ENCODE results near the gene LSR. TPM values are rescaled to one million over a fixed set of nuclear protein-coding genes. Genes with fewer than 3 reads are reported as not detected.

Gene LSR
- total RNA-seq, 1 experiment from 2014 or later, result 211 TPM

DNA sequence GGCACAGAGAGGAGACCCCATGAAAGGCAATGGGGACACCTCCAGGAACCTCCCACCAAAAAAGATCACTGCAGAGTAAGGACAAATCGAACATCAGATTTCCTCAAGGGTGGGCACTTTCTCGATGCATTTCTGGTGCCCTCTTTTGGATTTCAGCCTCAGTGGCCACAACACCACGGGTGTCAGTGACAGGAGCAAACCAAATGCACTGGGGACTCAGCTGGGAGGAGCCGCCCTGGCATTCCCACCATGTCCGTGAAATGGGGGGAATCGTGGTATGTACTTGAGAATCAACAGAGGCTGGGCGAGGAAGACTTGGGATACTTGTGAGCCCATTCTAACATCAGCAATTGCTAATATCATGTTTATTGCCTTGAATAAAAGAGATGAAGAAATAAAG lies 36.6 kb upstream of the LSR start:
- Histone ChIP-seq H2AFZ (ENCODE audit: low read depth, low read length, poor library complexity, severe bottlenecking) (no peak overlapping the region), H3K9me3 (ENCODE audit: control insufficient read depth in 1 of 2, insufficient read depth in 1 of 2, low read depth in 1 of 2, low read length in 2 of 2) (peaks cover 0 to 7% of the 10 kb centered on the region in 2 experiments; a peak in 2 of 4 replicates), H3K9me2 (ENCODE audit: insufficient read depth) (no peaks in the 10 kb centered on the region), H4K20me1 (ENCODE audit: insufficient read depth) (no peaks in the 10 kb centered on the region), H3K27me3 (ENCODE audit: insufficient read depth, low read length) (no peaks in the 10 kb centered on the region), H3K27ac (ENCODE audit: low read depth, low read length) (no peak overlapping the region), H3K4me1 (ENCODE audit: control insufficient read depth in 1 of 2, insufficient read depth in 2 of 2, low read length in 2 of 2) (peaks cover 20 to 50% of the 10 kb centered on the region in 2 experiments), H3K36me3 (ENCODE audit: control insufficient read depth in 1 of 2, insufficient read depth in 2 of 2, low read length in 2 of 2) (no peaks in the 10 kb centered on the region), H3K4me3 (replicated peaks in 1 of 2; ENCODE audit: low read depth in 1 of 2, low read length in 2 of 2) (no peak overlapping the region), H3K4me2 (ENCODE audit: low read length) (no peak overlapping the region), H3K79me2 (ENCODE audit: insufficient read depth, low read length) (no peaks in the 10 kb centered on the region), H3K9ac (ENCODE audit: low read length) (no peak overlapping the region)
- no TSS peak for BruUV-seq (replicated peaks)
- DNase-seq (ENCODE audit: low read depth, low spot score) (no peak), ATAC-seq (no peak)
- RAD21 ChIA-PET (ENCODE audit: low non-redundant PET in 1 of 2, low total read pairs in 2 of 2, uncharacterized antibody in 2 of 2, unreplicated experiment in 2 of 2), result no interaction called here
- POLR2A ChIA-PET, result no interaction called here
- intact Hi-C loops (cut with micrococcal nuclease), result no loop called here
- CTCF ChIA-PET, result no interaction called here
- TF ChIP-seq, protein P1, sequence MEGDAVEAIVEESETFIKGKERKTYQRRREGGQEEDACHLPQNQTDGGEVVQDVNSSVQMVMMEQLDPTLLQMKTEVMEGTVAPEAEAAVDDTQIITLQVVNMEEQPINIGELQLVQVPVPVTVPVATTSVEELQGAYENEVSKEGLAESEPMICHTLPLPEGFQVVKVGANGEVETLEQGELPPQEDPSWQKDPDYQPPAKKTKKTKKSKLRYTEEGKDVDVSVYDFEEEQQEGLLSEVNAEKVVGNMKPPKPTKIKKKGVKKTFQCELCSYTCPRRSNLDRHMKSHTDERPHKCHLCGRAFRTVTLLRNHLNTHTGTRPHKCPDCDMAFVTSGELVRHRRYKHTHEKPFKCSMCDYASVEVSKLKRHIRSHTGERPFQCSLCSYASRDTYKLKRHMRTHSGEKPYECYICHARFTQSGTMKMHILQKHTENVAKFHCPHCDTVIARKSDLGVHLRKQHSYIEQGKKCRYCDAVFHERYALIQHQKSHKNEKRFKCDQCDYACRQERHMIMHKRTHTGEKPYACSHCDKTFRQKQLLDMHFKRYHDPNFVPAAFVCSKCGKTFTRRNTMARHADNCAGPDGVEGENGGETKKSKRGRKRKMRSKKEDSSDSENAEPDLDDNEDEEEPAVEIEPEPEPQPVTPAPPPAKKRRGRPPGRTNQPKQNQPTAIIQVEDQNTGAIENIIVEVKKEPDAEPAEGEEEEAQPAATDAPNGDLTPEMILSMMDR (IDR thresholded peaks at IDR 0.05 in 2 of 3, conservative IDR thresholded peaks at IDR 0.05 in 1 of 3; ENCODE audit: borderline replicate concordance in 1 of 3, insufficient read depth in 1 of 3, low read depth in 2 of 3, low read length in 2 of 3), result no peak
- peak; percentile 13; the same call in 1 of the 2 replicates for TF ChIP-seq RAD21 (IDR thresholded peaks at IDR 0.05; ENCODE audit: low read depth)

DNA sequence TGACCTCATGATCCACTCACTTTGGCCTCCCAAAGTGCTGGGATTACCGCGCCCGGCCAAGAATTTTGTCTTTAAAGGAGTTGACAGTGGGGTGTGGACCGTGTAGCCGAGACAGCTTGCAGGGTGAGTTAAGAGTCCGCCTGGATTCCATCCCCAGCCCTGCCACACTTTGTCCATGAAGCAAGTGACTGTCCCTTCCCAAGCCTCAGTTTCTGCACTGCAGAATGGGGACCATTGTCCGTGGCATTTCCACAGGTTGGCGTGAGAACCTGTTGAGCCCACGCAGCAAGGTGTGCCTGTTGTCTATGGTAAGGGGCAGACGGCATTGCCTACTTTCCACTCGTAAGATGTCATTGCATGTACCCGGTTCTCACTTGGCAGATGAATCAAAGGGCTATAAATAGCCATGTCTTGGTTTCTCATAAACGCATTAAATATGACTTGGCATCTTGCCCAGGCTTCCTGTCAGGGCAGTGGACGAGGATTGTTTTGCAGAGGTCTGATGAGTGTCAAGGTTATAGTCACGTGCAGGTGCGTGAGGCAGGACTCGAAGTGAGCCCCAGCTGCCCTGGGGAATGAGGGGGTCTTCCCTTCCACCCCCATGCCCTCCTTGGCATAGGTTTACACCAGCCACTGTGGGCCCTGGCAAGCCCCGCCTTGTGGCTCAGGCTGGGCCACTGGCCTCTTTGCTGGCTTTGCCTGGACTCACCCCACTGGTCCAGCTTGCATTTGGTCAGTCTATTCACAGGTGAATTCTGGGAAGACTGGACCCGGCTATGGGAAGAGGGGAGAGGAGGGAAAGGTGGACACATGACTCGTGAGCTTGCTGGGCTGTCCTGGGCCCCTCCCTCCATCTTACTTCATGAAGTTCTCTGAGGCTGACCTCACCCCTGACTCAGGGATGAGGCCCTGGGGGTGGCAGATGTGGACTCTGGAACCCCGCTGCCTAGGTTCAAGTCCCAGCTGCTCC lies 34.9 kb upstream of the LSR start:
- Histone ChIP-seq H3K9me3 (ENCODE audit: control insufficient read depth in 1 of 2, insufficient read depth in 1 of 2, low read depth in 1 of 2, low read length in 2 of 2) (peaks cover 0 to 7% of the 10 kb centered on the region in 2 experiments; a peak in 2 of 4 replicates), H3K27me3 (ENCODE audit: insufficient read depth, low read length) (no peaks in the 10 kb centered on the region), H3K27ac (ENCODE audit: low read depth, low read length) (peak overlapping the region; percentile 38), H3K9ac (ENCODE audit: low read length) (peak overlapping the region; percentile 21; the same call in 1 of the 2 replicates), H3K4me3 (replicated peaks in 1 of 2; ENCODE audit: low read depth in 1 of 2, low read length in 2 of 2) (peak overlapping the region; percentile 1 to 54; a peak in 2 of 4 replicates), H3K4me2 (ENCODE audit: low read length) (peak overlapping the region; percentile 95), H3K4me1 (ENCODE audit: control insufficient read depth in 1 of 2, insufficient read depth in 2 of 2, low read length in 2 of 2) (peaks cover 20 to 46% of the 10 kb centered on the region in 2 experiments), H3K79me2 (ENCODE audit: insufficient read depth, low read length) (no peaks in the 10 kb centered on the region), H2AFZ (ENCODE audit: low read depth, low read length, poor library complexity, severe bottlenecking) (peak overlapping the region; percentile 14), H3K9me2 (ENCODE audit: insufficient read depth) (no peaks in the 10 kb centered on the region), H4K20me1 (ENCODE audit: insufficient read depth) (no peaks in the 10 kb centered on the region), H3K36me3 (ENCODE audit: control insufficient read depth in 1 of 2, insufficient read depth in 2 of 2, low read length in 2 of 2) (no peaks in the 10 kb centered on the region)
- ATAC-seq, result peak; percentile 82
- RAD21 ChIA-PET (ENCODE audit: low non-redundant PET in 1 of 2, low total read pairs in 2 of 2, uncharacterized antibody in 2 of 2, unreplicated experiment in 2 of 2), result interaction anchor here in 1 of 2 experiments (0.7 kb wide), 1 partner anchor 73 kb away, joined by 3 read pairs; no protein-coding TSS in a partner anchor
- intact Hi-C loops (cut with micrococcal nuclease), result no loop called here
- BruUV-seq (replicated peaks), result no TSS peak
- POLR2A ChIA-PET, result no interaction called here
- peak; percentile 87 for DNase-seq (ENCODE audit: low read depth, low spot score)
- CTCF ChIA-PET, result no interaction called here
- TF ChIP-seq SRF (IDR thresholded peaks at IDR 0.05; ENCODE audit: low read depth), result 0 out of 2 replicates have a peak, but pooled peaks have one; percentile 11
- peak; percentile 93 for TF ChIP-seq TCF7L2 (IDR thresholded peaks at IDR 0.05; ENCODE audit: borderline replicate concordance, extremely low read depth, insufficient read depth, insufficient read length)
- peak; percentile 59; the same call in 1 of the 2 replicates for TF ChIP-seq CEBPB (IDR thresholded peaks at IDR 0.05; ENCODE audit: low read depth)
- TF ChIP-seq EZH2phosphoT487 (IDR thresholded peaks at IDR 0.05; ENCODE audit: borderline replicate concordance), result no peak
- no peak for TF ChIP-seq EGR1 (IDR thresholded peaks at IDR 0.05; ENCODE audit: low read depth)
- TF ChIP-seq POLR2A (IDR thresholded peaks at IDR 0.05; ENCODE audit: borderline replicate concordance, extremely low read depth, insufficient read depth, insufficient read length), result no peak
- TF ChIP-seq RAD21 (IDR thresholded peaks at IDR 0.05; ENCODE audit: low read depth), result no peak
- TF ChIP-seq JUND (IDR thresholded peaks at IDR 0.05), result peak; percentile 57
- TF ChIP-seq, protein P2, sequence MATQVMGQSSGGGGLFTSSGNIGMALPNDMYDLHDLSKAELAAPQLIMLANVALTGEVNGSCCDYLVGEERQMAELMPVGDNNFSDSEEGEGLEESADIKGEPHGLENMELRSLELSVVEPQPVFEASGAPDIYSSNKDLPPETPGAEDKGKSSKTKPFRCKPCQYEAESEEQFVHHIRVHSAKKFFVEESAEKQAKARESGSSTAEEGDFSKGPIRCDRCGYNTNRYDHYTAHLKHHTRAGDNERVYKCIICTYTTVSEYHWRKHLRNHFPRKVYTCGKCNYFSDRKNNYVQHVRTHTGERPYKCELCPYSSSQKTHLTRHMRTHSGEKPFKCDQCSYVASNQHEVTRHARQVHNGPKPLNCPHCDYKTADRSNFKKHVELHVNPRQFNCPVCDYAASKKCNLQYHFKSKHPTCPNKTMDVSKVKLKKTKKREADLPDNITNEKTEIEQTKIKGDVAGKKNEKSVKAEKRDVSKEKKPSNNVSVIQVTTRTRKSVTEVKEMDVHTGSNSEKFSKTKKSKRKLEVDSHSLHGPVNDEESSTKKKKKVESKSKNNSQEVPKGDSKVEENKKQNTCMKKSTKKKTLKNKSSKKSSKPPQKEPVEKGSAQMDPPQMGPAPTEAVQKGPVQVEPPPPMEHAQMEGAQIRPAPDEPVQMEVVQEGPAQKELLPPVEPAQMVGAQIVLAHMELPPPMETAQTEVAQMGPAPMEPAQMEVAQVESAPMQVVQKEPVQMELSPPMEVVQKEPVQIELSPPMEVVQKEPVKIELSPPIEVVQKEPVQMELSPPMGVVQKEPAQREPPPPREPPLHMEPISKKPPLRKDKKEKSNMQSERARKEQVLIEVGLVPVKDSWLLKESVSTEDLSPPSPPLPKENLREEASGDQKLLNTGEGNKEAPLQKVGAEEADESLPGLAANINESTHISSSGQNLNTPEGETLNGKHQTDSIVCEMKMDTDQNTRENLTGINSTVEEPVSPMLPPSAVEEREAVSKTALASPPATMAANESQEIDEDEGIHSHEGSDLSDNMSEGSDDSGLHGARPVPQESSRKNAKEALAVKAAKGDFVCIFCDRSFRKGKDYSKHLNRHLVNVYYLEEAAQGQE (IDR thresholded peaks at IDR 0.05; ENCODE audit: low read depth), result no peak
- peak; percentile 87 for TF ChIP-seq SP1 (IDR thresholded peaks at IDR 0.05; ENCODE audit: low read depth)
- TF ChIP-seq, protein P3, sequence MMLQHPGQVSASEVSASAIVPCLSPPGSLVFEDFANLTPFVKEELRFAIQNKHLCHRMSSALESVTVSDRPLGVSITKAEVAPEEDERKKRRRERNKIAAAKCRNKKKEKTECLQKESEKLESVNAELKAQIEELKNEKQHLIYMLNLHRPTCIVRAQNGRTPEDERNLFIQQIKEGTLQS (IDR thresholded peaks at IDR 0.05), result no peak
- TF ChIP-seq ZFX (IDR thresholded peaks at IDR 0.05), result no peak
